Muscle of leg (tissue), 9 donors: Measurements from ENCODE around the gene ALG13. TPM values are rescaled to one million over a fixed set of nuclear protein-coding genes. Genes with fewer than 3 reads are reported as not detected.

Experiments
- polyA plus RNA-seq, 8 donors: library from polyadenylated mRNA; unstranded; fragments of 120-200 nt; gene quantifications; one replicate each; pipeline versions ENCODE4 v1.2.1 to v1.2.3, GENCODE V29; 2013; ENCODE audit warnings: inconsistent platforms in 1 of 8, low replicate concordance in 1 of 8; ENCODE audit not compliant: insufficient read length in 8 of 8, insufficient read depth in 1 of 8
- total RNA-seq: library from RNA; stranded (reverse); fragments of 120-200 nt; gene quantifications from one replicate; pipeline ENCODE4 v1.2.4, GENCODE V29; 2013

Gene ALG13
- total and polyA plus RNA-seq, 9 donors = 23.0 to 52.0 (median 29.3) TPM

Other genes with a start within 250 kb of the ALG13 start
- 0.49 TPM for gene SERTM2, start 169.5 kb upstream of the ALG13 start, total RNA-seq
- under 1 TPM; 0.11 to 0.88 (median 0.43) TPM for gene SERTM2, start 169.5 kb upstream of the ALG13 start, polyA plus RNA-seq
- gene TRPC5OS, start 195.0 kb downstream of the ALG13 start, total RNA-seq = 0.13 TPM
- under 1 TPM; 0.09 to 0.27 (median 0.18) TPM for gene TRPC5OS, start 195.0 kb downstream of the ALG13 start, polyA plus RNA-seq